Right hindlimb (tissue), 1 donor: Measurements from ENCODE around the gene MAD1L1.
"Not testable (repeated sequence)": the region's sequence is repeated elsewhere in the genome, so short reads cannot be mapped to it uniquely, and the experiment has no call there.

Experiments used
- DNase-seq: peaks from one replicate; pipeline ENCODE4 v3.0.0-alpha.2; 2018

The MAD1L1 gene

GRCh38 chr7:1931951-1932270 lies 300.8 kb downstream of the MAD1L1 start:
- no peak for DNase-seq

GRCh38 chr7:1931256-1931950 lies 301.3 kb downstream of the MAD1L1 start:
- no peak for DNase-seq

- DNase-seq = no peak
Measured at GRCh38 chr7:1930381-1931065, 302.2 kb downstream of the MAD1L1 start.

- DNase-seq = not testable (repeated sequence)
Measured at GRCh38 chr7:1929349-1929925, 303.3 kb downstream of the MAD1L1 start.

GRCh38 chr7:1928645-1929348 lies 303.9 kb downstream of the MAD1L1 start:
- DNase-seq = no peak

- DNase-seq = no peak
Measured at GRCh38 chr7:1927937-1928644, 304.7 kb downstream of the MAD1L1 start.

GRCh38 chr7:1926908-1927306 lies 305.8 kb downstream of the MAD1L1 start:
- DNase-seq = no peak

- no peak for DNase-seq
Measured at GRCh38 chr7:1925973-1926907, 306.5 kb downstream of the MAD1L1 start.

GRCh38 chr7:1925349-1925748 lies 307.4 kb downstream of the MAD1L1 start:
- DNase-seq = no peak

- DNase-seq = no peak
Measured at GRCh38 chr7:1924258-1924817, 308.4 kb downstream of the MAD1L1 start.

GRCh38 chr7:1923409-1924257 lies 309.1 kb downstream of the MAD1L1 start:
- DNase-seq = no peak

GRCh38 chr7:1922870-1923236 lies 309.9 kb downstream of the MAD1L1 start:
- DNase-seq = no peak

GRCh38 chr7:1922071-1922869 lies 310.5 kb downstream of the MAD1L1 start:
- DNase-seq = no peak

- DNase-seq = no peak
Measured at GRCh38 chr7:1920881-1921280, 311.9 kb downstream of the MAD1L1 start.

- no peak for DNase-seq
Measured at GRCh38 chr7:1920266-1920681, 312.5 kb downstream of the MAD1L1 start.

- peak; percentile 49 for DNase-seq
Measured at GRCh38 chr7:1919539-1920265, 313.0 kb downstream of the MAD1L1 start.

- no peak for DNase-seq
Measured at GRCh38 chr7:1918881-1919525, 313.7 kb downstream of the MAD1L1 start.

GRCh38 chr7:1918063-1918645 lies 314.6 kb downstream of the MAD1L1 start:
- no peak for DNase-seq
